GM10266 (cell line): ENCODE results near the gene LRCH1.

Experiments
- DNase-seq: peaks from one replicate; pipeline ENCODE4 v3.0.0; 2012; ENCODE audit errors: extremely low spot score
- TF ChIP-seq, protein P1 (sequence below): IDR thresholded peaks from 2 replicates; pipeline ENCODE4 v1.5.1; 2012; ENCODE audit warnings: mild to moderate bottlenecking, low read depth; ENCODE audit not compliant: control insufficient read depth, insufficient read depth; ENCODE audit errors: missing control alignments

Gene LRCH1

DNA sequence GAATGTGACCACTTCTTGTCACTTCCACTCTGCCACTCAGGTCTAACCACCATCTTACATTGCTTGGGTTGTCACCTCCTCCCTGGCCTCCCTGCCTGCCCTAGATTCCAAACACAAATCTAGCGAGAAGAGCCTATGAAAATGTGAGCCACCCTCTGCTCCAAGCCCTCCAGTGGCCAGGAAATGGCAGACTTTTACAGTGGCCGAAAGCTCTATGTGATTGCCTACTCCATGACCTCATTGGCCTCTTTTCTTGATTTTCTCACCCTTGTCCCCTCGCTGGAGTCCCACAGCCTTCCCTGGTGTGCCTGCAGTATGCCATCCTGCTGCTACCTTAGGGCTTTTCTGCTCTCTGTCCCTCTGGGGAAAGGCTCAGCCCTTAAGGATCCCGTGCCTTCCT is 84.2 kb downstream of the LRCH1 start:
- no peak for DNase-seq
- TF ChIP-seq, protein P1, sequence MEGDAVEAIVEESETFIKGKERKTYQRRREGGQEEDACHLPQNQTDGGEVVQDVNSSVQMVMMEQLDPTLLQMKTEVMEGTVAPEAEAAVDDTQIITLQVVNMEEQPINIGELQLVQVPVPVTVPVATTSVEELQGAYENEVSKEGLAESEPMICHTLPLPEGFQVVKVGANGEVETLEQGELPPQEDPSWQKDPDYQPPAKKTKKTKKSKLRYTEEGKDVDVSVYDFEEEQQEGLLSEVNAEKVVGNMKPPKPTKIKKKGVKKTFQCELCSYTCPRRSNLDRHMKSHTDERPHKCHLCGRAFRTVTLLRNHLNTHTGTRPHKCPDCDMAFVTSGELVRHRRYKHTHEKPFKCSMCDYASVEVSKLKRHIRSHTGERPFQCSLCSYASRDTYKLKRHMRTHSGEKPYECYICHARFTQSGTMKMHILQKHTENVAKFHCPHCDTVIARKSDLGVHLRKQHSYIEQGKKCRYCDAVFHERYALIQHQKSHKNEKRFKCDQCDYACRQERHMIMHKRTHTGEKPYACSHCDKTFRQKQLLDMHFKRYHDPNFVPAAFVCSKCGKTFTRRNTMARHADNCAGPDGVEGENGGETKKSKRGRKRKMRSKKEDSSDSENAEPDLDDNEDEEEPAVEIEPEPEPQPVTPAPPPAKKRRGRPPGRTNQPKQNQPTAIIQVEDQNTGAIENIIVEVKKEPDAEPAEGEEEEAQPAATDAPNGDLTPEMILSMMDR, result no peak

DNA sequence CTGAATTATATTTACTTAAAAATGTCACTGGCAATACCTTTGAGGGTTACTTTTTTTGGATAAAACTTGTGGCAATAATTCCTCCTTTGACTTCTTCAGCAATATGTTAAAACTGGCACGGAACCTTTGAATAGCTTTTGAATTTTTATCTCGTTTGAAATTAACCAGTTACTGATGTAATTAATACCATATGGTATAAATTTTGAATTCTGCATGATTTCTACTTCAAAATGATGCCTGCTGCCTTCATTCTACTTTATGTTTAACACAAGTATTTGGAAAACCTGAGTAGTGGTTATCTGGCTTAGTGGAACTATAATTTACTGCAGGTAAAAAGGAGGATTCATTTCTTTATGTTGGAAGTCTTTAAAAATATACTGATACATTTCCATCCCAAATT is 85.3 kb downstream of the LRCH1 start:
- DNase-seq, result no peak
- TF ChIP-seq, protein P1, result no peak

DNA sequence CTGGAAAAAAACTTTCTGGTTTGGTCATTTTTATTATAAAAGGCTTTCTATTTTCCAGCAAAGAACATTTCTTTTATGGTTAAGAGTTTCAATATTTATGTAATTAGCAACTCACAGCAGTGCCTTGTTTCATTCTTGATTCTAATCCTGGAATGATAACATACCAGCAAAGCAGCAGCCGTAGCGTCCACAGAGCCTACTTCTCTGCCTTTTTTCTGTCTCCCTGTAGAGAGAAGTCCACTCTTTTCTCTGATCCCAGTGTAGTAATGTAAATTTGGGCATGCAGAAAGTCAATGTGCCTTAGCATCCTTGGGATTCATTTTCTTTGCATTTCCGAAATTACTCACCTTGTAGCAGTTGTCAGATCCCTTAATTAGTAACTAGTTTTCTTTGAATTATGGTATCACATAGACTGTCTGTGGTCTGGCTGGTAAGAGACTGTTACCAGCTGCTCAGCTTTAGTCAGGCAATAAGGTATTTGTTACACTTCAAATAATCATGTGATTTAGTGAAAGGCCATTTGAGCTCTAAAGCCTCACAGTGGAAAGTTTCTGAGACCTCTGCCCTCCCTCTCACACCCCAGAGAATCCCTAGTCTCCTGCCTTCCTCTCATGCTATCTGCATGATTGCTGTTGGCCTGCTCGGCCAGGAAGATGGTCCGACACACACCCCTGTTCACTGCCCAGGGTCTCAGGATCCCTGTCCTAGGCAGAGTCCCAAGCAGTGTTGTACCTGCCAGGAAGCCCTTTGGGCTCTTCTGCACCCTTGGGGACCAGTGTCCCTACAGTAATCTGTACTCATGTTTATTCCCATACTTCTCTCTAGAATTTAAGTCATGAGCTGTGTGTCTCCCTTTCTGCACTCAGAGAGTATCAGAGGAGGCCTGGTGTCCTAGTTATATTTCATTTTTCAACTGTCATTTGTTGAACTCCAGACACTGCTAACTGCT is 86.3 kb downstream of the LRCH1 start:
- DNase-seq, result peak; percentile 24

DNA sequence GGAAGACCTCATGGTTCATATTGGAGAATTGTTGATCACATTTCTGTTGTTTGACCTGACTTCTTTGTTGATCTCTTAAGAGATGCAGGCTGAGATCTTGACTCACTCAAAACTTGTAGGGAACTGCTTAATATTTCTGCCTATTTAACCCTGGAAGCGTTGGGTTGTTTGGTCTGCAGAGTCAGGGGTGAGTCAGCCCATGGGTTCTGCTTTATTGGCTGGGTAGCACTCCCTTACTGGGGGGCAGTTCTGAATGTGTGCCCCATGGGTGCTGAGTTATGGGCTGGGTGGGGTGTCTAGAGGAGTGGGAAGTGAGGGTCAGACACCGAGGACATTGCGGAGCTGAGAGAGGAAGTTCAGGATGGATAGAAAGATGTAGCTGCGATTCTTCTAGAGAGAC is 87.9 kb downstream of the LRCH1 start:
- TF ChIP-seq, protein P1, result no peak
- no peak for DNase-seq

More for the DNA sequence above, 86.3 kb downstream of the LRCH1 start:
- TF ChIP-seq, protein P1, result no peak

DNA sequence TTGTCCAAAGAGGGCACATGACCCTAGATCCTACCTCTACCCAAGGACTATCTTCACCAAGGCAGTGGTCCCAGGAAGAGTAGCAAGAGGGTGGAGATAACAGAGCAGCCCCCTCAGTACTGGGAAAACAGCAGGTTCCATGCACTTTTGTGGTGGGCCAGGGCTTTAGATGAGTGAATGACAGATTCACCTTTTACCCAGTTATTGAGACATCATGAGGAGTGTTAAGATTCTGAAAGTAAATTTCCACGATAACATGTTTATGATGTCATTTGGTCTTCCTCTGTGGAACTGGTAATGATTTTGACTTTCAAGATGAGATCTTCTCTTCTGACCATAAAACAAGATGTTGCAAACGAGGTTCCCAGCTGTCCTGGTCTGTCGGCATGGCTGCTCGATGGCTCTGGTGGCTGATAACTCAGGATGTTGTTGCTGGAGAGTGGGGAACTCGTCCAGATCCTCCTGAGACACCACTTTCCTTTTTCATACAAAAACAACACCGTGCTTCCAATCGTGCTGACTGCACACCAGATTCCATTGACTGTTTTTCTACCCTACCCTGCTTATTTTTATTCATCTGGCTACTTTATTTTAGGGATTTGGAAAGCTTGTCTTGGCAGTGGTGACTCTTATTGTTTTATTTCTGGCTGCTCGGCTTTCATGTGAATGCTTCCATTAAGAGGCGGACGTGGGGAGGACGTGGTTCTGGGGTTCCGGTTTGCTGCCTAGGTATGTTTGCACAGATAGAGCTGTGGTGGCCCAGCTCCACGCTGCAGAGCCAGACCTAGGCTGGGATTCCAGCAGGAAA is 88.5 kb downstream of the LRCH1 start:
- DNase-seq, result no peak
- TF ChIP-seq, protein P1, result no peak

DNA sequence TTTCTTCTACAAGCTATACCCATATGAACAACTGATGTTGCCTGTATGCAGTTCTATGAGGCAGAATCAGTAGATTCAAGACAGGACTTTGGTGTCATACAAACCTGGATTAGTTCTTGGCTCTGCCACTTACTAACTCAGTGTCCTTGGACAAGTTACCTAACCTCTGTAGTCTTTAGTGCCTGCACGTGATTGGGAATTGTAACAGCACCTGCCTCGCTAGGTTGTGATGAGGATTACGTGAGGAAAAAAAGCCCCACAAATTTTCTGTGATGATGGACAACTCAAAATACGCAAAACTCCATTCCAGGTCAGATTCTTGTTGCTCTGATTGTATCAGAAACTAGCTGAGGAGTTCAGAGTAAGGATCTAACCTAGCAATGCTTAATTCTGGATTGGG is 89.3 kb downstream of the LRCH1 start:
- DNase-seq, result no peak
- TF ChIP-seq, protein P1, result no peak
